K562 (cell line): ENCODE data around the gene MON1A. TPM values are rescaled to one million over a fixed set of nuclear protein-coding genes. Genes with fewer than 3 reads are reported as not detected.

Experiments
- ATAC-seq: fragments of 200-7000 bp; cut with Tn5 transposase; 3 replicates; pipeline ENCODE4 v1.9.1; 2020; ENCODE audit warnings: moderate library complexity
- BruUV-seq: library from RNA; stranded (reverse); fragments of 400-500 nt; replicated peaks from 2 replicates; lab custom pipeline; 2021; lab: Mats Ljungman, UMichigan
- CTCF ChIA-PET: fragments of 300-600 bp; formaldehyde crosslinking; extraction: SDS; loops from one replicate; lab custom pipeline; 2021; ENCODE audit warnings: low intra/inter-chr PET ratio; lab: Yijun Ruan, JAX
- POLR2A ChIA-PET: fragments of 300-600, 350-650 bp; sonication (Branson Sonifier 250); formaldehyde crosslinking; extraction: SDS; loops from one replicate; lab custom pipeline; 2021; ENCODE audit warnings: antibody characterized with exemption, inconsistent platforms; lab: Yijun Ruan, JAX
- DNase-seq, 4 experiments: peaks; one replicate each; pipeline versions ENCODE4 v3.0.0 to v3.0.0-alpha.2; 2011 to 2018; ENCODE audit warnings: low spot score in 3 of 4, mixed read lengths in 3 of 4; ENCODE audit errors: extremely low read depth in 1 of 4
- FAIRE-seq: peaks from 2 replicates; lab custom pipeline; 2011; peaks lifted over from hg19 to GRCh38; lab: Jason Lieb, UNC
- H2AFZ ChIP-seq: 2 replicates; pipeline ENCODE4 v1.6.0; 2011; ENCODE audit warnings: low read depth, low read length, control low read depth, inconsistent platforms
- H3K27ac ChIP-seq: fragments of 200-600 bp; 3 replicates; pipeline ENCODE4 v1.8.0; 2011; ENCODE audit warnings: low read depth, mild to moderate bottlenecking, control low read depth, inconsistent platforms, low read length, moderate library complexity, mixed read lengths; ENCODE audit errors: extremely low read depth
- H3K27me3 ChIP-seq, 2 experiments: fragments of 300-600 bp in 1 of 2; 2 replicates in 1 of 2; 3 replicates in 1 of 2; pipeline versions ENCODE4 v1.6.0 to v1.8.0; 2011; ENCODE audit warnings: inconsistent platforms in 2 of 2, low read length in 2 of 2, mild to moderate bottlenecking in 1 of 2, mixed read lengths in 1 of 2, moderate library complexity in 1 of 2; ENCODE audit not compliant: control insufficient read depth in 2 of 2, insufficient read depth in 2 of 2
- H3K36me3 ChIP-seq: fragments of 300-600 bp; 3 replicates; pipeline ENCODE4 v1.8.0; 2011; ENCODE audit warnings: mild to moderate bottlenecking, low read length, inconsistent platforms; ENCODE audit not compliant: control insufficient read depth, insufficient read depth
- H3K4me1 ChIP-seq, 2 experiments: fragments of 200-600 bp in 1 of 2; replicated peaks in 1 of 2; 2 replicates in 1 of 2; 3 replicates in 1 of 2; pipeline versions ENCODE4 v1.5.1 to v1.8.0; 2011; ENCODE audit warnings: inconsistent platforms in 2 of 2, low read length in 2 of 2, mild to moderate bottlenecking in 1 of 2, mixed read lengths in 1 of 2, moderate library complexity in 1 of 2; ENCODE audit not compliant: control insufficient read depth in 2 of 2, insufficient read depth in 2 of 2
- H3K4me2 ChIP-seq: 2 replicates; pipeline ENCODE4 v1.6.1; 2011; ENCODE audit warnings: low read length, control low read depth, inconsistent platforms, mixed read lengths; ENCODE audit not compliant: insufficient read depth
- H3K4me3 ChIP-seq: fragments of 200-600 bp; sonication (generic), shearing (Covaris generic); 2 replicates; pipeline ENCODE4 v1.5.1; 2016; ENCODE audit warnings: control low read depth, inconsistent platforms
- H3K79me2 ChIP-seq: fragments of 200-600 bp; 3 replicates; pipeline ENCODE4 v1.8.0; 2011; ENCODE audit warnings: low read length, inconsistent platforms; ENCODE audit not compliant: control insufficient read depth, insufficient read depth
- H3K9ac ChIP-seq, 2 experiments: 2 replicates each; pipeline versions ENCODE4 v1.6.0 to v1.6.1; 2011; ENCODE audit warnings: low read depth in 2 of 2, low read length in 2 of 2, control low read depth in 1 of 2, inconsistent platforms in 1 of 2, mild to moderate bottlenecking in 1 of 2, mixed read lengths in 1 of 2; ENCODE audit not compliant: insufficient read depth in 1 of 2
- H3K9me1 ChIP-seq: one replicate; pipeline ENCODE4 v1.6.0; 2011; ENCODE audit warnings: inconsistent platforms, mild to moderate bottlenecking, low read length, moderate library complexity; ENCODE audit not compliant: control insufficient read depth, insufficient read depth
- H3K9me3 ChIP-seq: replicated peaks from 2 replicates; pipeline ENCODE4 v1.5.1; 2011; ENCODE audit warnings: low read depth, low read length, inconsistent platforms; ENCODE audit not compliant: control insufficient read depth, insufficient read depth
- H4K20me1 ChIP-seq: replicated peaks from 2 replicates; pipeline ENCODE4 v1.6.1; 2011; ENCODE audit warnings: low read length, inconsistent platforms, mixed read lengths; ENCODE audit not compliant: control insufficient read depth, insufficient read depth
- DIDO1 ChIP-seq: fragments of 450-650 bp; IDR thresholded peaks from 2 replicates; pipeline ENCODE4 v1.6.1; 2016; ENCODE audit warnings: low read depth, missing biosample characterization, missing genetic modification characterization
- FOSL1 ChIP-seq: fragments of 200-800 bp; sonication (Bioruptor generic); conservative IDR thresholded peaks from 2 replicates; pipeline ENCODE4 v1.6.1; 2016; ENCODE audit warnings: missing genetic modification characterization, missing compliant biosample characterization
- NCOA2 ChIP-seq, 2 experiments: fragments of 450-650 bp; IDR thresholded peaks; 2 replicates each; pipeline ENCODE4 v1.6.1; 2018; ENCODE audit warnings: mild to moderate bottlenecking in 2 of 2, moderate library complexity in 1 of 2; ENCODE audit not compliant: partially characterized antibody in 2 of 2
- SREBF2 ChIP-seq: sonication (generic); formaldehyde crosslinking; IDR thresholded peaks from 2 replicates; pipeline ENCODE4 v1.4.0; 2020; ENCODE audit warnings: mild to moderate bottlenecking, missing genetic modification reagents
- ZNF384 ChIP-seq: IDR thresholded peaks from 2 replicates; pipeline ENCODE4 v1.6.1; 2012; ENCODE audit warnings: low read depth, low read length, improper control_type of control experiment
- ZNF696 ChIP-seq: fragments of 250-450 bp; sonication (Bioruptor Pico); conservative IDR thresholded peaks from 2 replicates; pipeline ENCODE4 v1.4.0; 2020; ENCODE audit warnings: mild to moderate bottlenecking, moderate library complexity
- WGBS: fragments of 100-300 bp; shearing (Covaris generic); methylation state at CpG from one replicate; pipeline ENCODE4 v1.1.6; 2016; ENCODE audit warnings: low coverage, mixed read lengths; ENCODE audit not compliant: insufficient coverage; ENCODE audit errors: missing lambda C conversion rate; 5-methylcytosine and 5-hydroxymethylcytosine counted together
- in situ Hi-C: fragments of 300-500 bp; cut with MboI; formaldehyde crosslinking; loops from 4 replicates; pipeline ENCODE4 v1.15.0; 2018; ENCODE audit warnings: inconsistent platforms, mixed read lengths
- intact Hi-C: fragments of 100-400 bp; cut with micrococcal nuclease; formaldehyde crosslinking; loops from 2 replicates; pipeline ENCODE4 v1.14.2; 2022
- polyA plus RNA-seq, 8 experiments: library from polyadenylated mRNA; depleted of rRNA in 4 of 8; stranded (reverse) in 5 of 8; unstranded in 3 of 8; fragments of >200 nt; fragmentation: Nextera tagmentation in 2 of 8; fragmentation: Illumina TruSeq in 1 of 8; extraction: Ambion mirVana in 2 of 8; extraction: Trizol in 1 of 8; gene quantifications; 2 replicates each; pipeline versions ENCODE4 v1.2.1 to v1.2.3, GENCODE V29; 2011 to 2014; ENCODE audit warnings: inconsistent platforms in 1 of 8, missing spikeins in 1 of 8
- total RNA-seq, 7 experiments: library from RNA; depleted of rRNA in 6 of 7; stranded (reverse); fragments of >200 nt in 6 of 7; fragmentation: Illumina TruSeq in 2 of 7; extraction: Trizol in 2 of 7; gene quantifications; 2 replicates each; pipeline versions ENCODE4 v1.2.1 to v1.2.3, GENCODE V29; 2011 to 2021; ENCODE audit warnings: low replicate concordance in 1 of 7
- TF ChIP-seq, protein P1 (sequence below): fragments of 450-650 bp; IDR thresholded peaks from 2 replicates; pipeline ENCODE4 v1.6.1; 2016; ENCODE audit warnings: mild to moderate bottlenecking, moderate library complexity
- TF ChIP-seq, protein P2 (sequence below): sonication (generic); formaldehyde crosslinking; IDR thresholded peaks from 2 replicates; pipeline ENCODE4 v1.9.0; 2022; ENCODE audit warnings: mild to moderate bottlenecking, missing genetic modification reagents

MON1A gene
- total and polyA plus RNA-seq, 9 of the 15 experiments (the other 6 are each of a cell fraction or from before 2014, with no cell fraction given) = 1.1 to 13.8 (median 6.8) TPM

GRCh38 chr3:49889296-49889695, 40.3 kb downstream of the MON1A start:
- Histone ChIP-seq H4K20me1 (no peaks in the 10 kb centered on the region), H3K9me3 (no peaks in the 10 kb centered on the region), H3K36me3 (no peaks in the 10 kb centered on the region), H3K4me1 (peaks cover 5 to 8% of the 10 kb centered on the region in 2 experiments; a peak in 3 of 5 replicates), H2AFZ (no peak overlapping the region), H3K27ac (no peak overlapping the region), H3K9me1 (no peaks in the 10 kb centered on the region), H3K4me3 (no peak overlapping the region), H3K79me2 (no peaks in the 10 kb centered on the region), H3K4me2 (no peak overlapping the region), H3K9ac (peak overlapping the region in 1 of 2 experiments; percentile 20; a peak in 1 of 4 replicates), H3K27me3 (no peaks in the 10 kb centered on the region)
- ATAC-seq (no peak), FAIRE-seq (no peak), DNase-seq (no peak)
- in situ Hi-C loops = no loop called here
- ChIA-PET POLR2A (interaction anchor here (0.7 kb wide), 1 partner anchor 194 kb away, joined by 3 read pairs; no protein-coding TSS in a partner anchor), CTCF (no interaction called here)
- WGBS = 53% methylated on average over 10 of the region's 10 CpGs
- no TSS peak for BruUV-seq
- intact Hi-C loops = no loop called here
- TF ChIP-seq ZNF384 (no peak), SREBF2 (CRISPR knock-in tag) (no peak), FOSL1 (no peak), DIDO1 (tag) (no peak), ZNF696 (CRISPR knock-in tag) (no peak), NCOA2 (IDR thresholded peaks at IDR 0.05; ENCODE audit: partially characterized antibody in 2 of 2) (no peak)
- TF ChIP-seq, protein P1, sequence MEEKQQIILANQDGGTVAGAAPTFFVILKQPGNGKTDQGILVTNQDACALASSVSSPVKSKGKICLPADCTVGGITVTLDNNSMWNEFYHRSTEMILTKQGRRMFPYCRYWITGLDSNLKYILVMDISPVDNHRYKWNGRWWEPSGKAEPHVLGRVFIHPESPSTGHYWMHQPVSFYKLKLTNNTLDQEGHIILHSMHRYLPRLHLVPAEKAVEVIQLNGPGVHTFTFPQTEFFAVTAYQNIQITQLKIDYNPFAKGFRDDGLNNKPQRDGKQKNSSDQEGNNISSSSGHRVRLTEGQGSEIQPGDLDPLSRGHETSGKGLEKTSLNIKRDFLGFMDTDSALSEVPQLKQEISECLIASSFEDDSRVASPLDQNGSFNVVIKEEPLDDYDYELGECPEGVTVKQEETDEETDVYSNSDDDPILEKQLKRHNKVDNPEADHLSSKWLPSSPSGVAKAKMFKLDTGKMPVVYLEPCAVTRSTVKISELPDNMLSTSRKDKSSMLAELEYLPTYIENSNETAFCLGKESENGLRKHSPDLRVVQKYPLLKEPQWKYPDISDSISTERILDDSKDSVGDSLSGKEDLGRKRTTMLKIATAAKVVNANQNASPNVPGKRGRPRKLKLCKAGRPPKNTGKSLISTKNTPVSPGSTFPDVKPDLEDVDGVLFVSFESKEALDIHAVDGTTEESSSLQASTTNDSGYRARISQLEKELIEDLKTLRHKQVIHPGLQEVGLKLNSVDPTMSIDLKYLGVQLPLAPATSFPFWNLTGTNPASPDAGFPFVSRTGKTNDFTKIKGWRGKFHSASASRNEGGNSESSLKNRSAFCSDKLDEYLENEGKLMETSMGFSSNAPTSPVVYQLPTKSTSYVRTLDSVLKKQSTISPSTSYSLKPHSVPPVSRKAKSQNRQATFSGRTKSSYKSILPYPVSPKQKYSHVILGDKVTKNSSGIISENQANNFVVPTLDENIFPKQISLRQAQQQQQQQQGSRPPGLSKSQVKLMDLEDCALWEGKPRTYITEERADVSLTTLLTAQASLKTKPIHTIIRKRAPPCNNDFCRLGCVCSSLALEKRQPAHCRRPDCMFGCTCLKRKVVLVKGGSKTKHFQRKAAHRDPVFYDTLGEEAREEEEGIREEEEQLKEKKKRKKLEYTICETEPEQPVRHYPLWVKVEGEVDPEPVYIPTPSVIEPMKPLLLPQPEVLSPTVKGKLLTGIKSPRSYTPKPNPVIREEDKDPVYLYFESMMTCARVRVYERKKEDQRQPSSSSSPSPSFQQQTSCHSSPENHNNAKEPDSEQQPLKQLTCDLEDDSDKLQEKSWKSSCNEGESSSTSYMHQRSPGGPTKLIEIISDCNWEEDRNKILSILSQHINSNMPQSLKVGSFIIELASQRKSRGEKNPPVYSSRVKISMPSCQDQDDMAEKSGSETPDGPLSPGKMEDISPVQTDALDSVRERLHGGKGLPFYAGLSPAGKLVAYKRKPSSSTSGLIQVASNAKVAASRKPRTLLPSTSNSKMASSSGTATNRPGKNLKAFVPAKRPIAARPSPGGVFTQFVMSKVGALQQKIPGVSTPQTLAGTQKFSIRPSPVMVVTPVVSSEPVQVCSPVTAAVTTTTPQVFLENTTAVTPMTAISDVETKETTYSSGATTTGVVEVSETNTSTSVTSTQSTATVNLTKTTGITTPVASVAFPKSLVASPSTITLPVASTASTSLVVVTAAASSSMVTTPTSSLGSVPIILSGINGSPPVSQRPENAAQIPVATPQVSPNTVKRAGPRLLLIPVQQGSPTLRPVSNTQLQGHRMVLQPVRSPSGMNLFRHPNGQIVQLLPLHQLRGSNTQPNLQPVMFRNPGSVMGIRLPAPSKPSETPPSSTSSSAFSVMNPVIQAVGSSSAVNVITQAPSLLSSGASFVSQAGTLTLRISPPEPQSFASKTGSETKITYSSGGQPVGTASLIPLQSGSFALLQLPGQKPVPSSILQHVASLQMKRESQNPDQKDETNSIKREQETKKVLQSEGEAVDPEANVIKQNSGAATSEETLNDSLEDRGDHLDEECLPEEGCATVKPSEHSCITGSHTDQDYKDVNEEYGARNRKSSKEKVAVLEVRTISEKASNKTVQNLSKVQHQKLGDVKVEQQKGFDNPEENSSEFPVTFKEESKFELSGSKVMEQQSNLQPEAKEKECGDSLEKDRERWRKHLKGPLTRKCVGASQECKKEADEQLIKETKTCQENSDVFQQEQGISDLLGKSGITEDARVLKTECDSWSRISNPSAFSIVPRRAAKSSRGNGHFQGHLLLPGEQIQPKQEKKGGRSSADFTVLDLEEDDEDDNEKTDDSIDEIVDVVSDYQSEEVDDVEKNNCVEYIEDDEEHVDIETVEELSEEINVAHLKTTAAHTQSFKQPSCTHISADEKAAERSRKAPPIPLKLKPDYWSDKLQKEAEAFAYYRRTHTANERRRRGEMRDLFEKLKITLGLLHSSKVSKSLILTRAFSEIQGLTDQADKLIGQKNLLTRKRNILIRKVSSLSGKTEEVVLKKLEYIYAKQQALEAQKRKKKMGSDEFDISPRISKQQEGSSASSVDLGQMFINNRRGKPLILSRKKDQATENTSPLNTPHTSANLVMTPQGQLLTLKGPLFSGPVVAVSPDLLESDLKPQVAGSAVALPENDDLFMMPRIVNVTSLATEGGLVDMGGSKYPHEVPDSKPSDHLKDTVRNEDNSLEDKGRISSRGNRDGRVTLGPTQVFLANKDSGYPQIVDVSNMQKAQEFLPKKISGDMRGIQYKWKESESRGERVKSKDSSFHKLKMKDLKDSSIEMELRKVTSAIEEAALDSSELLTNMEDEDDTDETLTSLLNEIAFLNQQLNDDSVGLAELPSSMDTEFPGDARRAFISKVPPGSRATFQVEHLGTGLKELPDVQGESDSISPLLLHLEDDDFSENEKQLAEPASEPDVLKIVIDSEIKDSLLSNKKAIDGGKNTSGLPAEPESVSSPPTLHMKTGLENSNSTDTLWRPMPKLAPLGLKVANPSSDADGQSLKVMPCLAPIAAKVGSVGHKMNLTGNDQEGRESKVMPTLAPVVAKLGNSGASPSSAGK = no peak
- TF ChIP-seq, protein P2, sequence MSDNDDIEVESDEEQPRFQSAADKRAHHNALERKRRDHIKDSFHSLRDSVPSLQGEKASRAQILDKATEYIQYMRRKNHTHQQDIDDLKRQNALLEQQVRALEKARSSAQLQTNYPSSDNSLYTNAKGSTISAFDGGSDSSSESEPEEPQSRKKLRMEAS = no peak
